HepG2 (cell line): ENCODE data around the gene SMARCE1. TPM values are rescaled to one million over a fixed set of nuclear protein-coding genes. Genes with fewer than 3 reads are reported as not detected.
A peak's percentile ranks its signal among the peaks of the same experiment; 100 is the strongest.

Experiments used
- ATAC-seq: fragments of 200-7000 bp; cut with Tn5 transposase; 3 replicates; pipeline ENCODE4 v1.9.1; 2020; ENCODE audit warnings: mild to moderate bottlenecking, moderate library complexity
- BruUV-seq: library from RNA; stranded (reverse); fragments of 400-500 nt; replicated peaks from 2 replicates; lab custom pipeline; 2021; lab: Mats Ljungman, UMichigan
- CTCF ChIA-PET: fragments of 300-600 bp; formaldehyde crosslinking; extraction: SDS; loops from one replicate; lab custom pipeline; 2021; ENCODE audit warnings: low total read pairs, inconsistent platforms, low intra/inter-chr PET ratio; lab: Yijun Ruan, JAX
- POLR2A ChIA-PET: fragments of 350-600 bp; sonication (Branson Sonifier 250); formaldehyde crosslinking; loops from one replicate; lab custom pipeline; 2020; ENCODE audit warnings: antibody characterized with exemption, inconsistent platforms; lab: Yijun Ruan, JAX
- DNase-seq: peaks from one replicate; pipeline ENCODE4 v3.0.0-alpha.2; 2015; ENCODE audit warnings: low spot score
- FAIRE-seq: peaks from 3 replicates; lab custom pipeline; 2011; peaks lifted over from hg19 to GRCh38; lab: Jason Lieb, UNC
- H2AFZ ChIP-seq: one replicate; pipeline ENCODE4 v1.6.1; 2011; ENCODE audit warnings: low read length, inconsistent platforms
- H3K27ac ChIP-seq: fragments of 300-600 bp; 3 replicates; pipeline ENCODE4 v1.8.0; 2011; ENCODE audit warnings: mixed run types, mild to moderate bottlenecking, mixed read lengths, low read length, inconsistent platforms; ENCODE audit not compliant: insufficient read depth; ENCODE audit errors: extremely low read length
- H3K27me3 ChIP-seq, 2 experiments: fragments of 200-600 bp in 1 of 2; 2 replicates in 1 of 2; 3 replicates in 1 of 2; pipeline versions ENCODE4 v1.6.0 to v1.8.0; 2011; ENCODE audit warnings: low read length in 2 of 2, mild to moderate bottlenecking in 2 of 2, moderate library complexity in 2 of 2, inconsistent platforms in 1 of 2; ENCODE audit not compliant: insufficient read depth in 2 of 2, control insufficient read depth in 1 of 2
- H3K36me3 ChIP-seq, 2 experiments: fragments of 200-600 bp in 1 of 2; replicated peaks in 1 of 2; 2 replicates in 1 of 2; 3 replicates in 1 of 2; pipeline versions ENCODE4 v1.5.1 to v1.8.0; 2011; ENCODE audit warnings: low read length in 2 of 2, inconsistent platforms in 1 of 2; ENCODE audit not compliant: insufficient read depth in 2 of 2, control insufficient read depth in 1 of 2
- H3K4me1 ChIP-seq: 2 replicates; pipeline ENCODE4 v1.5.1; 2012; ENCODE audit warnings: low read length, inconsistent platforms; ENCODE audit not compliant: insufficient read depth
- H3K4me2 ChIP-seq: 2 replicates; pipeline ENCODE4 v1.6.0; 2011; ENCODE audit warnings: low read depth, low read length, inconsistent platforms
- H3K4me3 ChIP-seq, 3 experiments: fragments of 200-600 bp in 1 of 3; sonication (generic), shearing (Covaris generic) in 1 of 3; replicated peaks in 1 of 3; 2 replicates each; pipeline ENCODE4 v1.5.1; 2011 to 2016; ENCODE audit warnings: low read length in 3 of 3, inconsistent platforms in 2 of 3, low read depth in 2 of 3, mild to moderate bottlenecking in 2 of 3, control low read depth in 1 of 3, mixed read lengths in 1 of 3; ENCODE audit not compliant: insufficient read depth in 1 of 3
- H3K79me2 ChIP-seq: one replicate; pipeline ENCODE4 v1.6.1; 2011; ENCODE audit warnings: low read length, inconsistent platforms; ENCODE audit not compliant: insufficient read depth
- H3K9ac ChIP-seq: 2 replicates; pipeline ENCODE4 v1.6.0; 2011; ENCODE audit warnings: mild to moderate bottlenecking, low read depth, low read length, inconsistent platforms; ENCODE audit not compliant: insufficient read depth
- H3K9me3 ChIP-seq: 2 replicates; pipeline ENCODE4 v1.5.1; 2012; ENCODE audit warnings: mild to moderate bottlenecking, low read length
- H4K20me1 ChIP-seq: 2 replicates; pipeline ENCODE4 v1.6.0; 2011; ENCODE audit warnings: inconsistent platforms, mild to moderate bottlenecking, low read length, moderate library complexity; ENCODE audit not compliant: insufficient read depth
- HOXA3 ChIP-seq: sonication (generic); formaldehyde crosslinking; IDR thresholded peaks from 2 replicates; pipeline ENCODE4 v1.5.0; 2020; ENCODE audit warnings: missing genetic modification reagents
- MXI1 ChIP-seq: IDR thresholded peaks from 3 replicates; pipeline ENCODE4 v1.6.1; 2012; ENCODE audit warnings: low read depth, low read length, inconsistent platforms, borderline replicate concordance
- SAFB2 ChIP-seq: sonication (generic); formaldehyde crosslinking; IDR thresholded peaks from 2 replicates; pipeline ENCODE4 v1.5.1; 2020; ENCODE audit warnings: missing genetic modification reagents, low read depth, mild to moderate bottlenecking, borderline replicate concordance
- ZNF430 ChIP-seq: sonication (generic); formaldehyde crosslinking; IDR thresholded peaks from 2 replicates; pipeline ENCODE4 v1.9.0; 2021; ENCODE audit warnings: mild to moderate bottlenecking, missing genetic modification reagents
- ZNF484 ChIP-seq: sonication (generic); formaldehyde crosslinking; IDR thresholded peaks from 2 replicates; pipeline ENCODE4 v1.5.1; 2020; ENCODE audit warnings: mild to moderate bottlenecking, low read depth, missing genetic modification reagents, borderline replicate concordance
- ZNF615 ChIP-seq: sonication (generic); formaldehyde crosslinking; IDR thresholded peaks from 2 replicates; pipeline ENCODE4 v1.5.0; 2020; ENCODE audit warnings: mild to moderate bottlenecking, missing genetic modification reagents, borderline replicate concordance
- ZNF644 ChIP-seq: IDR thresholded peaks from 2 replicates; pipeline ENCODE4 v1.6.1; 2016; ENCODE audit warnings: low read depth
- ZNF883 ChIP-seq: sonication (generic); formaldehyde crosslinking; IDR thresholded peaks from 2 replicates; pipeline ENCODE4 v1.5.1; 2020; ENCODE audit warnings: mild to moderate bottlenecking, missing genetic modification reagents; ENCODE audit errors: not compliant biosample characterization
- ZSCAN29 ChIP-seq: sonication (generic); formaldehyde crosslinking; conservative IDR thresholded peaks from 2 replicates; pipeline ENCODE4 v1.4.0; 2020; ENCODE audit warnings: mild to moderate bottlenecking, missing genetic modification reagents
- ZZZ3 ChIP-seq: sonication (generic); formaldehyde crosslinking; IDR thresholded peaks from 2 replicates; pipeline ENCODE4 v1.4.0; 2020; ENCODE audit warnings: missing genetic modification reagents, mild to moderate bottlenecking, borderline replicate concordance
- WGBS: methylation state at CpG from one replicate; pipeline ENCODE4 v1.1.6; 2017; ENCODE audit warnings: low lambda C conversion rate; 5-methylcytosine and 5-hydroxymethylcytosine counted together
- in situ Hi-C: cut with HindIII; loops from 2 replicates; pipeline ENCODE4 v1.10.0; 2017; ENCODE audit warnings: low pct_unique_long_range_greater_than_20kb; ENCODE audit not compliant: extremely low pct_ligation_motif_present
- intact Hi-C: fragments of 100-400 bp; cut with micrococcal nuclease; formaldehyde crosslinking; loops from one replicate; pipeline ENCODE4 v1.10.0; 2022; ENCODE audit not compliant: unreplicated experiment
- polyA plus RNA-seq, 8 experiments: library from polyadenylated mRNA; depleted of rRNA in 3 of 8; stranded (reverse) in 7 of 8; unstranded in 1 of 8; fragments of >200 nt; fragmentation: Illumina TruSeq in 4 of 8; extraction: Trizol in 4 of 8; gene quantifications; 2 replicates each; pipeline versions ENCODE4 v1.2.1 to v1.2.3, GENCODE V29; 2011 to 2016; ENCODE audit warnings: low read depth in 4 of 8, missing spikeins in 1 of 8, mixed read lengths in 1 of 8; ENCODE audit not compliant: insufficient read depth in 1 of 8
- total RNA-seq, 5 experiments: library from RNA; depleted of rRNA; stranded (reverse); fragments of >200 nt; fragmentation: Illumina TruSeq; extraction: Trizol; gene quantifications; 2 replicates each; pipeline ENCODE4 v1.2.3, GENCODE V29; 2016; ENCODE audit warnings: low read depth in 1 of 5
- TF ChIP-seq, protein P1 (sequence below), 2 experiments: fragments of 450-650 bp in 1 of 2; sonication (generic) in 1 of 2; formaldehyde crosslinking; IDR thresholded peaks; 2 replicates each; pipeline versions ENCODE4 v1.5.0 to v1.8.0; 2020 to 2022; ENCODE audit warnings: mild to moderate bottlenecking in 1 of 2, missing genetic modification reagents in 1 of 2
- TF ChIP-seq, protein P2 (sequence below): IDR thresholded peaks from 2 replicates; pipeline ENCODE4 v1.6.1; 2016; ENCODE audit warnings: low read depth
- TF ChIP-seq, protein P3 (sequence below): sonication (generic); formaldehyde crosslinking; IDR thresholded peaks from 2 replicates; pipeline ENCODE4 v1.9.0; 2022; ENCODE audit warnings: missing genetic modification reagents, mild to moderate bottlenecking, borderline replicate concordance

SMARCE1 gene
- total and polyA plus RNA-seq, 2 of the 13 experiments (the other 11 are each of a cell fraction or from before 2014, with no cell fraction given) = 43.5 to 127 TPM

GRCh38 chr17:40598301-40598618 lies 49.4 kb downstream of the SMARCE1 start:
- no peak for FAIRE-seq
- no peak overlapping the region for H3K27ac ChIP-seq
- in situ Hi-C loops = no loop called here
- H3K27me3 ChIP-seq = peaks cover 1 to 3% of the 10 kb centered on the region in 2 experiments; a peak in 1 of 5 replicates
- no peak for DNase-seq
- intact Hi-C loops = no loop called here
- TF ChIP-seq SAFB2 (CRISPR knock-in tag) (no peak), ZNF615 (CRISPR knock-in tag) (no peak), ZNF484 (no peak), MXI1 (no peak), HOXA3 (no peak), ZNF644 (CRISPR knock-in tag) (0 out of 2 replicates have a peak, but pooled peaks have one; percentile 13), ZNF883 (CRISPR knock-in tag) (no peak), ZSCAN29 (no peak), ZNF430 (CRISPR knock-in tag) (0 out of 2 replicates have a peak, but pooled peaks have one; percentile 18), ZZZ3 (no peak)
- TF ChIP-seq, protein P1, sequence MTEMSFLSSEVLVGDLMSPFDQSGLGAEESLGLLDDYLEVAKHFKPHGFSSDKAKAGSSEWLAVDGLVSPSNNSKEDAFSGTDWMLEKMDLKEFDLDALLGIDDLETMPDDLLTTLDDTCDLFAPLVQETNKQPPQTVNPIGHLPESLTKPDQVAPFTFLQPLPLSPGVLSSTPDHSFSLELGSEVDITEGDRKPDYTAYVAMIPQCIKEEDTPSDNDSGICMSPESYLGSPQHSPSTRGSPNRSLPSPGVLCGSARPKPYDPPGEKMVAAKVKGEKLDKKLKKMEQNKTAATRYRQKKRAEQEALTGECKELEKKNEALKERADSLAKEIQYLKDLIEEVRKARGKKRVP (CRISPR knock-in tag; IDR thresholded peaks at IDR 0.05) = no peak
- TF ChIP-seq, protein P2, sequence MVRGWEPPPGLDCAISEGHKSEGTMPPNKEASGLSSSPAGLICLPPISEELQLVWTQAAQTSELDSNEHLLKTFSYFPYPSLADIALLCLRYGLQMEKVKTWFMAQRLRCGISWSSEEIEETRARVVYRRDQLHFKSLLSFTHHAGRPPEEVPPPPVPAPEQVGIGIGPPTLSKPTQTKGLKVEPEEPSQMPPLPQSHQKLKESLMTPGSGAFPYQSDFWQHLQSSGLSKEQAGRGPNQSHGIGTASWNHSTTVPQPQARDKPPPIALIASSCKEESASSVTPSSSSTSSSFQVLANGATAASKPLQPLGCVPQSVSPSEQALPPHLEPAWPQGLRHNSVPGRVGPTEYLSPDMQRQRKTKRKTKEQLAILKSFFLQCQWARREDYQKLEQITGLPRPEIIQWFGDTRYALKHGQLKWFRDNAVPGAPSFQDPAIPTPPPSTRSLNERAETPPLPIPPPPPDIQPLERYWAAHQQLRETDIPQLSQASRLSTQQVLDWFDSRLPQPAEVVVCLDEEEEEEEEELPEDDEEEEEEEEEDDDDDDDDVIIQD (CRISPR knock-in tag) = 0 out of 2 replicates have a peak, but pooled peaks have one; percentile 2
- TF ChIP-seq, protein P3, sequence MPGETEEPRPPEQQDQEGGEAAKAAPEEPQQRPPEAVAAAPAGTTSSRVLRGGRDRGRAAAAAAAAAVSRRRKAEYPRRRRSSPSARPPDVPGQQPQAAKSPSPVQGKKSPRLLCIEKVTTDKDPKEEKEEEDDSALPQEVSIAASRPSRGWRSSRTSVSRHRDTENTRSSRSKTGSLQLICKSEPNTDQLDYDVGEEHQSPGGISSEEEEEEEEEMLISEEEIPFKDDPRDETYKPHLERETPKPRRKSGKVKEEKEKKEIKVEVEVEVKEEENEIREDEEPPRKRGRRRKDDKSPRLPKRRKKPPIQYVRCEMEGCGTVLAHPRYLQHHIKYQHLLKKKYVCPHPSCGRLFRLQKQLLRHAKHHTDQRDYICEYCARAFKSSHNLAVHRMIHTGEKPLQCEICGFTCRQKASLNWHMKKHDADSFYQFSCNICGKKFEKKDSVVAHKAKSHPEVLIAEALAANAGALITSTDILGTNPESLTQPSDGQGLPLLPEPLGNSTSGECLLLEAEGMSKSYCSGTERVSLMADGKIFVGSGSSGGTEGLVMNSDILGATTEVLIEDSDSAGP (CRISPR knock-in tag) = no peak
- no peaks in the 10 kb centered on the region for H3K9me3 ChIP-seq
- no peaks in the 10 kb centered on the region for H3K36me3 ChIP-seq
- H2AFZ ChIP-seq = peak overlapping the region; percentile 37
- no peaks in the 10 kb centered on the region for H4K20me1 ChIP-seq
- ChIA-PET POLR2A (no interaction called here), CTCF (no interaction called here)
- H3K4me1 ChIP-seq = peaks cover 35% of the 10 kb centered on the region
- no TSS peak for BruUV-seq
- 79% methylated on average over 5 of the region's 5 CpGs for WGBS
- ATAC-seq = no peak
- no peak overlapping the region for H3K9ac ChIP-seq
- H3K4me2 ChIP-seq = peak overlapping the region; percentile 43
- H3K79me2 ChIP-seq = no peaks in the 10 kb centered on the region
- H3K4me3 ChIP-seq = no peak overlapping the region; a peak in 1 of 6 replicates
